ENCODE data around the gene SEMA6A.

SEMA6A gene

GRCh38 chr5:116467465-116467843 is 107.2 kb downstream of the SEMA6A start:
- no peak for DNase-seq (ENCODE audit: low read depth in 2 of 2, low spot score in 1 of 2)

GRCh38 chr5:116466727-116467464 is 107.7 kb downstream of the SEMA6A start:
- DNase-seq (ENCODE audit: low read depth in 2 of 2, low spot score in 1 of 2) = no peak

GRCh38 chr5:116465411-116465810 is 109.2 kb downstream of the SEMA6A start:
- no peak for DNase-seq (ENCODE audit: low read depth in 2 of 2, low spot score in 1 of 2)

- DNase-seq (ENCODE audit: low read depth in 2 of 2, low spot score in 1 of 2) = no peak
Observed at GRCh38 chr5:116464144-116464708, 110.4 kb downstream of the SEMA6A start.

GRCh38 chr5:116462500-116462899 is 112.1 kb downstream of the SEMA6A start:
- no peak for DNase-seq (ENCODE audit: low read depth in 2 of 2, low spot score in 1 of 2)

- no peak for DNase-seq (ENCODE audit: low read depth in 2 of 2, low spot score in 1 of 2)
Observed at GRCh38 chr5:116459301-116459700, 115.3 kb downstream of the SEMA6A start.

- DNase-seq (ENCODE audit: low read depth in 2 of 2, low spot score in 1 of 2) = no peak
Observed at GRCh38 chr5:116457062-116457461, 117.6 kb downstream of the SEMA6A start.

- no peak for DNase-seq (ENCODE audit: low read depth in 2 of 2, low spot score in 1 of 2)
Observed at GRCh38 chr5:116456036-116456435, 118.6 kb downstream of the SEMA6A start.

GRCh38 chr5:116455061-116455460 is 119.6 kb downstream of the SEMA6A start:
- no peak for DNase-seq (ENCODE audit: low read depth in 2 of 2, low spot score in 1 of 2)

- no peak for DNase-seq (ENCODE audit: low read depth in 2 of 2, low spot score in 1 of 2)
Observed at GRCh38 chr5:116454417-116454927, 120.2 kb downstream of the SEMA6A start.

GRCh38 chr5:116453988-116454411 is 120.6 kb downstream of the SEMA6A start:
- DNase-seq (ENCODE audit: low read depth in 2 of 2, low spot score in 1 of 2) = no peak

- no peak for DNase-seq (ENCODE audit: low read depth in 2 of 2, low spot score in 1 of 2)
Observed at GRCh38 chr5:116452774-116453368, 121.8 kb downstream of the SEMA6A start.

- DNase-seq (ENCODE audit: low read depth in 2 of 2, low spot score in 1 of 2) = no peak
Observed at GRCh38 chr5:116451905-116452450, 122.6 kb downstream of the SEMA6A start.

- DNase-seq (ENCODE audit: low read depth in 2 of 2, low spot score in 1 of 2) = no peak
Observed at GRCh38 chr5:116451066-116451465, 123.6 kb downstream of the SEMA6A start.

- DNase-seq (ENCODE audit: low read depth in 2 of 2, low spot score in 1 of 2) = no peak
Observed at GRCh38 chr5:116449458-116449857, 125.2 kb downstream of the SEMA6A start.

GRCh38 chr5:116448870-116449427 is 125.7 kb downstream of the SEMA6A start:
- no peak for DNase-seq (ENCODE audit: low read depth in 2 of 2, low spot score in 1 of 2)

GRCh38 chr5:116448450-116448849 is 126.2 kb downstream of the SEMA6A start:
- no peak for DNase-seq (ENCODE audit: low read depth in 2 of 2, low spot score in 1 of 2)

GRCh38 chr5:116446356-116447005 is 128.1 kb downstream of the SEMA6A start:
- no peak for DNase-seq (ENCODE audit: low read depth in 2 of 2, low spot score in 1 of 2)

GRCh38 chr5:116445311-116445710 is 129.3 kb downstream of the SEMA6A start:
- DNase-seq (ENCODE audit: low read depth in 2 of 2, low spot score in 1 of 2) = no peak

GRCh38 chr5:116444373-116445295 is 130.0 kb downstream of the SEMA6A start:
- DNase-seq (ENCODE audit: low read depth in 2 of 2, low spot score in 1 of 2) = no peak
